ENCODE results near the gene MAPK12. TPM values are rescaled to one million over a fixed set of nuclear protein-coding genes. Genes with fewer than 3 reads are reported as not detected.

MAPK12 gene
- total and polyA plus RNA-seq, 9 of the 15 experiments (the other 6 are each of a cell fraction or from before 2014, with no cell fraction given), result 0.79 to 71.5 (median 32.8) TPM

GRCh38 chr22:50227579-50228215, 33.8 kb downstream of the MAPK12 start:
- Histone ChIP-seq H3K79me2 (ENCODE audit: control insufficient read depth, insufficient read depth, low read length) (no peaks in the 10 kb centered on the region), H3K9me1 (ENCODE audit: control insufficient read depth, insufficient read depth, low read length) (no peaks in the 10 kb centered on the region), H3K9me3 (replicated peaks; ENCODE audit: control insufficient read depth, insufficient read depth, low read depth, low read length) (no peaks in the 10 kb centered on the region), H3K9ac (ENCODE audit: insufficient read depth in 1 of 2, low read depth in 2 of 2, low read length in 2 of 2) (no peak overlapping the region), H3K4me2 (ENCODE audit: insufficient read depth, low read length) (no peak overlapping the region), H3K4me1 (replicated peaks in 1 of 2; ENCODE audit: control insufficient read depth in 2 of 2, insufficient read depth in 2 of 2, low read length in 2 of 2) (peaks cover 0 to 12% of the 10 kb centered on the region in 2 experiments; a peak in 2 of 5 replicates), H3K27me3 (ENCODE audit: control insufficient read depth in 2 of 2, insufficient read depth in 2 of 2, low read length in 2 of 2) (no peaks in the 10 kb centered on the region), H3K36me3 (ENCODE audit: control insufficient read depth, insufficient read depth, low read length) (peaks cover 33% of the 10 kb centered on the region; the same call in 2 of the 3 replicates), H2AFZ (ENCODE audit: low read depth, low read length) (no peak overlapping the region), H4K20me1 (replicated peaks; ENCODE audit: control insufficient read depth, insufficient read depth, low read length) (no peaks in the 10 kb centered on the region), H3K4me3 (no peak overlapping the region), H3K27ac (ENCODE audit: extremely low read depth, low read depth, low read length) (no peak overlapping the region)
- in situ Hi-C loops (cut with MboI) (no loop called here), intact Hi-C loops (cut with micrococcal nuclease) (no loop called here)
- CTCF ChIA-PET (ENCODE audit: low intra/inter-chr PET ratio), result interaction anchor here (0.5 kb wide), 1 partner anchor 211 kb away, joined by 3 read pairs; no protein-coding TSS in a partner anchor
- 90% methylated on average over 14 of the region's 25 CpGs for WGBS (ENCODE audit: insufficient coverage, low coverage, missing lambda C conversion rate)
- FAIRE-seq, result no peak
- POLR2A ChIA-PET, result interaction anchor here (0.8 to 1.2 kb wide), 4 partner anchors 10 to 23 kb away, joined by 3 to 4 read pairs (median 3); no protein-coding TSS in a partner anchor
- BruUV-seq (replicated peaks), result no TSS peak
- no peak for ATAC-seq
- no peak for DNase-seq (ENCODE audit: extremely low read depth in 1 of 4, low spot score in 3 of 4)
- no peak for TF ChIP-seq ZNF140 (CRISPR knock-in tag; IDR thresholded peaks at IDR 0.05)
- TF ChIP-seq SMAD2 (IDR thresholded peaks at IDR 0.05; ENCODE audit: low read depth, low read length), result no peak
- TF ChIP-seq POLR2G (IDR thresholded peaks at IDR 0.05; ENCODE audit: low read depth, low read length), result 0 out of 2 replicates have a peak, but pooled peaks have one; percentile 9
- no peak for TF ChIP-seq XRCC3 (IDR thresholded peaks at IDR 0.05)
- TF ChIP-seq NEUROD1 (IDR thresholded peaks at IDR 0.05; ENCODE audit: borderline replicate concordance, low read depth, low read length, partially characterized antibody), result no peak

DNA sequence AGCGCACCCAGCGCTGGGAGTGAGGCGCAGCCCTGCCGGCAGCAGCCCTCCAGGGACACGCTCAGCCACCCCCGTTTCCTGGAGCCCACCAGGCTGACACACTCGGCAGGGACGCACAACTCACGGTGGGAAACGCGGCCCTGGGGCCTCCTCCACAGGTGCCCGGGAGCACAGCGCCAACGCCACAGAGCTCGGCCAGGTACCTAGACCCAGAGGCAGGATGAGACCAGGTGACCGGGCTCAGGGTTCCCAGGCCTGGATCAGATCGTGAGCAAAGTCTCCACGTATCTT, 34.7 kb downstream of the MAPK12 start:
- Histone ChIP-seq H3K9me1 (ENCODE audit: control insufficient read depth, insufficient read depth, low read length) (no peaks in the 10 kb centered on the region), H3K27ac (ENCODE audit: extremely low read depth, low read depth, low read length) (no peak overlapping the region), H3K79me2 (ENCODE audit: control insufficient read depth, insufficient read depth, low read length) (no peaks in the 10 kb centered on the region), H3K27me3 (ENCODE audit: control insufficient read depth in 2 of 2, insufficient read depth in 2 of 2, low read length in 2 of 2) (no peaks in the 10 kb centered on the region), H4K20me1 (replicated peaks; ENCODE audit: control insufficient read depth, insufficient read depth, low read length) (no peaks in the 10 kb centered on the region), H3K4me2 (ENCODE audit: insufficient read depth, low read length) (no peak overlapping the region), H3K9me3 (replicated peaks; ENCODE audit: control insufficient read depth, insufficient read depth, low read depth, low read length) (no peaks in the 10 kb centered on the region), H3K4me1 (replicated peaks in 1 of 2; ENCODE audit: control insufficient read depth in 2 of 2, insufficient read depth in 2 of 2, low read length in 2 of 2) (peaks cover 0 to 12% of the 10 kb centered on the region in 2 experiments; a peak in 2 of 5 replicates), H3K4me3 (no peak overlapping the region), H2AFZ (ENCODE audit: low read depth, low read length) (no peak overlapping the region), H3K9ac (ENCODE audit: insufficient read depth in 1 of 2, low read depth in 2 of 2, low read length in 2 of 2) (no peak overlapping the region), H3K36me3 (ENCODE audit: control insufficient read depth, insufficient read depth, low read length) (peaks cover 42% of the 10 kb centered on the region; the same call in 2 of the 3 replicates)
- FAIRE-seq, result no peak
- TF ChIP-seq, protein P1, sequence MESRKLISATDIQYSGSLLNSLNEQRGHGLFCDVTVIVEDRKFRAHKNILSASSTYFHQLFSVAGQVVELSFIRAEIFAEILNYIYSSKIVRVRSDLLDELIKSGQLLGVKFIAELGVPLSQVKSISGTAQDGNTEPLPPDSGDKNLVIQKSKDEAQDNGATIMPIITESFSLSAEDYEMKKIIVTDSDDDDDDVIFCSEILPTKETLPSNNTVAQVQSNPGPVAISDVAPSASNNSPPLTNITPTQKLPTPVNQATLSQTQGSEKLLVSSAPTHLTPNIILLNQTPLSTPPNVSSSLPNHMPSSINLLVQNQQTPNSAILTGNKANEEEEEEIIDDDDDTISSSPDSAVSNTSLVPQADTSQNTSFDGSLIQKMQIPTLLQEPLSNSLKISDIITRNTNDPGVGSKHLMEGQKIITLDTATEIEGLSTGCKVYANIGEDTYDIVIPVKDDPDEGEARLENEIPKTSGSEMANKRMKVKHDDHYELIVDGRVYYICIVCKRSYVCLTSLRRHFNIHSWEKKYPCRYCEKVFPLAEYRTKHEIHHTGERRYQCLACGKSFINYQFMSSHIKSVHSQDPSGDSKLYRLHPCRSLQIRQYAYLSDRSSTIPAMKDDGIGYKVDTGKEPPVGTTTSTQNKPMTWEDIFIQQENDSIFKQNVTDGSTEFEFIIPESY (CRISPR knock-in tag; IDR thresholded peaks at IDR 0.05), result peak; percentile 19; the same call in 1 of the 2 replicates
- TF ChIP-seq POLR2G (IDR thresholded peaks at IDR 0.05; ENCODE audit: low read depth, low read length), result 0 out of 2 replicates have a peak, but pooled peaks have one; percentile 1
- TF ChIP-seq, protein P2, sequence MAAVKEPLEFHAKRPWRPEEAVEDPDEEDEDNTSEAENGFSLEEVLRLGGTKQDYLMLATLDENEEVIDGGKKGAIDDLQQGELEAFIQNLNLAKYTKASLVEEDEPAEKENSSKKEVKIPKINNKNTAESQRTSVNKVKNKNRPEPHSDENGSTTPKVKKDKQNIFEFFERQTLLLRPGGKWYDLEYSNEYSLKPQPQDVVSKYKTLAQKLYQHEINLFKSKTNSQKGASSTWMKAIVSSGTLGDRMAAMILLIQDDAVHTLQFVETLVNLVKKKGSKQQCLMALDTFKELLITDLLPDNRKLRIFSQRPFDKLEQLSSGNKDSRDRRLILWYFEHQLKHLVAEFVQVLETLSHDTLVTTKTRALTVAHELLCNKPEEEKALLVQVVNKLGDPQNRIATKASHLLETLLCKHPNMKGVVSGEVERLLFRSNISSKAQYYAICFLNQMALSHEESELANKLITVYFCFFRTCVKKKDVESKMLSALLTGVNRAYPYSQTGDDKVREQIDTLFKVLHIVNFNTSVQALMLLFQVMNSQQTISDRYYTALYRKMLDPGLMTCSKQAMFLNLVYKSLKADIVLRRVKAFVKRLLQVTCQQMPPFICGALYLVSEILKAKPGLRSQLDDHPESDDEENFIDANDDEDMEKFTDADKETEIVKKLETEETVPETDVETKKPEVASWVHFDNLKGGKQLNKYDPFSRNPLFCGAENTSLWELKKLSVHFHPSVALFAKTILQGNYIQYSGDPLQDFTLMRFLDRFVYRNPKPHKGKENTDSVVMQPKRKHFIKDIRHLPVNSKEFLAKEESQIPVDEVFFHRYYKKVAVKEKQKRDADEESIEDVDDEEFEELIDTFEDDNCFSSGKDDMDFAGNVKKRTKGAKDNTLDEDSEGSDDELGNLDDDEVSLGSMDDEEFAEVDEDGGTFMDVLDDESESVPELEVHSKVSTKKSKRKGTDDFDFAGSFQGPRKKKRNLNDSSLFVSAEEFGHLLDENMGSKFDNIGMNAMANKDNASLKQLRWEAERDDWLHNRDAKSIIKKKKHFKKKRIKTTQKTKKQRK (IDR thresholded peaks at IDR 0.05; ENCODE audit: borderline replicate concordance, low read depth, low read length), result no peak
- CTCF ChIA-PET (ENCODE audit: low intra/inter-chr PET ratio), result no interaction called here
- 93% methylated on average over 15 of the region's 18 CpGs for WGBS (ENCODE audit: insufficient coverage, low coverage, missing lambda C conversion rate)
- no TSS peak for BruUV-seq (replicated peaks)
- in situ Hi-C loops (cut with MboI) (no loop called here), intact Hi-C loops (cut with micrococcal nuclease) (no loop called here)
- ATAC-seq, result no peak
- DNase-seq (ENCODE audit: extremely low read depth in 1 of 4, low spot score in 3 of 4), result no peak
- POLR2A ChIA-PET, result interaction anchor here (0.7 to 1.2 kb wide), 3 partner anchors 9 to 23 kb away, joined by 3 to 4 read pairs (median 3); no protein-coding TSS in a partner anchor
